ENCODE data around the gene REEP2. TPM values are rescaled to one million over a fixed set of nuclear protein-coding genes. Genes with fewer than 3 reads are reported as not detected.

The REEP2 gene
- total RNA-seq, 1 donor from 2014 or later = 7.3 TPM

- Histone ChIP-seq H3K36me3 (ENCODE audit: control insufficient read depth in 3 of 3, insufficient read depth in 3 of 3, low read length in 3 of 3) (no peaks in the 10 kb centered on the region), H3K27ac (ENCODE audit: low read depth, low read length) (no peak overlapping the region), H3K9ac (ENCODE audit: low read depth in 1 of 3, low read length in 3 of 3) (peak overlapping the region in 1 of 3 donors; percentile 8), H3K4me1 (ENCODE audit: control insufficient read depth in 3 of 3, insufficient read depth in 3 of 3, low read length in 3 of 3) (peaks cover 17 to 21% (median 20%) of the 10 kb centered on the region in 3 donors), H3K4me3 (ENCODE audit: low read length in 3 of 3) (peak overlapping the region in 1 of 3 donors; percentile 6), H3K27me3 (ENCODE audit: control insufficient read depth in 3 of 3, insufficient read depth in 3 of 3, low read length in 3 of 3) (peaks cover 0 to 3% (median 0%) of the 10 kb centered on the region in 3 donors), H3K9me3 (ENCODE audit: control insufficient read depth in 3 of 3, low read length in 3 of 3) (no peaks in the 10 kb centered on the region)
Measured at GRCh38 chr5:138458384-138458783, 19.5 kb downstream of the REEP2 start.

- H3K9me3 ChIP-seq (ENCODE audit: control insufficient read depth in 3 of 3, low read length in 3 of 3) = no peaks in the 10 kb centered on the region
- H3K4me3 ChIP-seq (ENCODE audit: low read length in 3 of 3) = no peak overlapping the region
- no peak overlapping the region for H3K27ac ChIP-seq (ENCODE audit: low read depth, low read length)
- H3K4me1 ChIP-seq (ENCODE audit: control insufficient read depth in 3 of 3, insufficient read depth in 3 of 3, low read length in 3 of 3) = peaks cover 18 to 25% (median 24%) of the 10 kb centered on the region in 3 donors
- peak overlapping the region in 1 of 3 donors; percentile 8 for H3K9ac ChIP-seq (ENCODE audit: low read depth in 1 of 3, low read length in 3 of 3)
- no peaks in the 10 kb centered on the region for H3K36me3 ChIP-seq (ENCODE audit: control insufficient read depth in 3 of 3, insufficient read depth in 3 of 3, low read length in 3 of 3)
- H3K27me3 ChIP-seq (ENCODE audit: control insufficient read depth in 3 of 3, insufficient read depth in 3 of 3, low read length in 3 of 3) = peaks cover 0 to 3% (median 0%) of the 10 kb centered on the region in 3 donors
Measured at GRCh38 chr5:138458856-138459255, 20.0 kb downstream of the REEP2 start.

- peaks cover 21 to 29% (median 28%) of the 10 kb centered on the region in 3 donors for H3K4me1 ChIP-seq (ENCODE audit: control insufficient read depth in 3 of 3, insufficient read depth in 3 of 3, low read length in 3 of 3)
- no peaks in the 10 kb centered on the region for H3K9me3 ChIP-seq (ENCODE audit: control insufficient read depth in 3 of 3, low read length in 3 of 3)
- H3K27me3 ChIP-seq (ENCODE audit: control insufficient read depth in 3 of 3, insufficient read depth in 3 of 3, low read length in 3 of 3) = peaks cover 0 to 3% (median 0%) of the 10 kb centered on the region in 3 donors
- H3K9ac ChIP-seq (ENCODE audit: low read depth in 1 of 3, low read length in 3 of 3) = no peak overlapping the region
- H3K27ac ChIP-seq (ENCODE audit: low read depth, low read length) = no peak overlapping the region
- no peaks in the 10 kb centered on the region for H3K36me3 ChIP-seq (ENCODE audit: control insufficient read depth in 3 of 3, insufficient read depth in 3 of 3, low read length in 3 of 3)
- no peak overlapping the region for H3K4me3 ChIP-seq (ENCODE audit: low read length in 3 of 3)
Measured at GRCh38 chr5:138459311-138459933, 20.6 kb downstream of the REEP2 start.

GRCh38 chr5:138460032-138460693 is 21.3 kb downstream of the REEP2 start:
- no peak overlapping the region for H3K27ac ChIP-seq (ENCODE audit: low read depth, low read length)
- H3K4me3 ChIP-seq (ENCODE audit: low read length in 3 of 3) = no peak overlapping the region
- no peaks in the 10 kb centered on the region for H3K9me3 ChIP-seq (ENCODE audit: control insufficient read depth in 3 of 3, low read length in 3 of 3)
- no peaks in the 10 kb centered on the region for H3K27me3 ChIP-seq (ENCODE audit: control insufficient read depth in 3 of 3, insufficient read depth in 3 of 3, low read length in 3 of 3)
- H3K9ac ChIP-seq (ENCODE audit: low read depth in 1 of 3, low read length in 3 of 3) = no peak overlapping the region
- peaks cover 21 to 30% (median 29%) of the 10 kb centered on the region in 3 donors for H3K4me1 ChIP-seq (ENCODE audit: control insufficient read depth in 3 of 3, insufficient read depth in 3 of 3, low read length in 3 of 3)
- H3K36me3 ChIP-seq (ENCODE audit: control insufficient read depth in 3 of 3, insufficient read depth in 3 of 3, low read length in 3 of 3) = no peaks in the 10 kb centered on the region

- H3K27ac ChIP-seq (ENCODE audit: low read depth, low read length) = no peak overlapping the region
- peaks cover 28 to 39% (median 39%) of the 10 kb centered on the region in 3 donors for H3K4me1 ChIP-seq (ENCODE audit: control insufficient read depth in 3 of 3, insufficient read depth in 3 of 3, low read length in 3 of 3)
Measured at GRCh38 chr5:138461343-138462125, 22.7 kb downstream of the REEP2 start.

GRCh38 chr5:138463419-138464007 is 24.7 kb downstream of the REEP2 start:
- H3K4me1 ChIP-seq (ENCODE audit: control insufficient read depth in 3 of 3, insufficient read depth in 3 of 3, low read length in 3 of 3) = peaks cover 40 to 53% (median 50%) of the 10 kb centered on the region in 3 donors
- H3K9ac ChIP-seq (ENCODE audit: low read depth in 1 of 3, low read length in 3 of 3) = peak overlapping the region; percentile 88 to 99 (median 92)
- peak overlapping the region; percentile 98 for H3K27ac ChIP-seq (ENCODE audit: low read depth, low read length)
- H3K36me3 ChIP-seq (ENCODE audit: control insufficient read depth in 3 of 3, insufficient read depth in 3 of 3, low read length in 3 of 3) = peaks cover 7 to 11% (median 11%) of the 10 kb centered on the region in 3 donors
- no peaks in the 10 kb centered on the region for H3K9me3 ChIP-seq (ENCODE audit: control insufficient read depth in 3 of 3, low read length in 3 of 3)
- peaks cover 0 to 7% (median 3%) of the 10 kb centered on the region in 3 donors for H3K27me3 ChIP-seq (ENCODE audit: control insufficient read depth in 3 of 3, insufficient read depth in 3 of 3, low read length in 3 of 3)
- peak overlapping the region; percentile 78 to 93 (median 90) for H3K4me3 ChIP-seq (ENCODE audit: low read length in 3 of 3)

More at GRCh38 chr5:138461343-138462125, 22.7 kb downstream of the REEP2 start:
- no peak overlapping the region for H3K4me3 ChIP-seq (ENCODE audit: low read length in 3 of 3)
- peaks cover 0 to 5% (median 3%) of the 10 kb centered on the region in 3 donors for H3K27me3 ChIP-seq (ENCODE audit: control insufficient read depth in 3 of 3, insufficient read depth in 3 of 3, low read length in 3 of 3)
- H3K36me3 ChIP-seq (ENCODE audit: control insufficient read depth in 3 of 3, insufficient read depth in 3 of 3, low read length in 3 of 3) = peaks cover 0 to 2% (median 0%) of the 10 kb centered on the region in 3 donors
- no peak overlapping the region for H3K9ac ChIP-seq (ENCODE audit: low read depth in 1 of 3, low read length in 3 of 3)
- H3K9me3 ChIP-seq (ENCODE audit: control insufficient read depth in 3 of 3, low read length in 3 of 3) = no peaks in the 10 kb centered on the region

- peaks cover 7 to 11% (median 11%) of the 10 kb centered on the region in 3 donors for H3K36me3 ChIP-seq (ENCODE audit: control insufficient read depth in 3 of 3, insufficient read depth in 3 of 3, low read length in 3 of 3)
- H3K4me1 ChIP-seq (ENCODE audit: control insufficient read depth in 3 of 3, insufficient read depth in 3 of 3, low read length in 3 of 3) = peaks cover 37 to 50% (median 45%) of the 10 kb centered on the region in 3 donors
- peak overlapping the region; percentile 87 to 93 (median 90) for H3K4me3 ChIP-seq (ENCODE audit: low read length in 3 of 3)
- peak overlapping the region; percentile 92 to 99 (median 92) for H3K9ac ChIP-seq (ENCODE audit: low read depth in 1 of 3, low read length in 3 of 3)
- H3K27me3 ChIP-seq (ENCODE audit: control insufficient read depth in 3 of 3, insufficient read depth in 3 of 3, low read length in 3 of 3) = peaks cover 0 to 7% (median 3%) of the 10 kb centered on the region in 3 donors
- H3K9me3 ChIP-seq (ENCODE audit: control insufficient read depth in 3 of 3, low read length in 3 of 3) = no peaks in the 10 kb centered on the region
- H3K27ac ChIP-seq (ENCODE audit: low read depth, low read length) = peak overlapping the region; percentile 98
Measured at GRCh38 chr5:138464008-138464387, 25.1 kb downstream of the REEP2 start.

- H3K36me3 ChIP-seq (ENCODE audit: control insufficient read depth in 3 of 3, insufficient read depth in 3 of 3, low read length in 3 of 3) = peaks cover 7 to 11% (median 11%) of the 10 kb centered on the region in 3 donors
- peaks cover 37 to 50% (median 41%) of the 10 kb centered on the region in 3 donors for H3K4me1 ChIP-seq (ENCODE audit: control insufficient read depth in 3 of 3, insufficient read depth in 3 of 3, low read length in 3 of 3)
- peaks cover 0 to 7% (median 3%) of the 10 kb centered on the region in 3 donors for H3K27me3 ChIP-seq (ENCODE audit: control insufficient read depth in 3 of 3, insufficient read depth in 3 of 3, low read length in 3 of 3)
- no peaks in the 10 kb centered on the region for H3K9me3 ChIP-seq (ENCODE audit: control insufficient read depth in 3 of 3, low read length in 3 of 3)
- H3K4me3 ChIP-seq (ENCODE audit: low read length in 3 of 3) = peak overlapping the region; percentile 87 to 93 (median 90)
- peak overlapping the region; percentile 92 to 99 (median 92) for H3K9ac ChIP-seq (ENCODE audit: low read depth in 1 of 3, low read length in 3 of 3)
- peak overlapping the region; percentile 98 for H3K27ac ChIP-seq (ENCODE audit: low read depth, low read length)
Measured at GRCh38 chr5:138464388-138465260, 25.8 kb downstream of the REEP2 start.

All from skeletal muscle tissue (tissue), 4 donors.